RWPE2 (cell line): ENCODE results near the gene OARD1.

ENCODE experiments used
- ATAC-seq: fragments of 200-7000 bp; cut with Tn5 transposase; 3 replicates; pipeline ENCODE4 v1.9.1; 2021; ENCODE audit warnings: low read depth
- DNase-seq: peaks from one replicate; pipeline ENCODE4 v3.0.0-alpha.2; 2020; ENCODE audit warnings: low spot score
- H3K27ac ChIP-seq: fragments of 450-650 bp; 2 replicates; pipeline ENCODE4 v1.5.1; 2017; ENCODE audit warnings: mild to moderate bottlenecking; ENCODE audit not compliant: poor library complexity, severe bottlenecking
- H3K27me3 ChIP-seq: fragments of 250-450 bp; sonication (Bioruptor Pico); 2 replicates; pipeline ENCODE4 v1.5.1; 2021; ENCODE audit warnings: mild to moderate bottlenecking, moderate library complexity; ENCODE audit not compliant: insufficient read depth, poor library complexity, severe bottlenecking
- H3K36me3 ChIP-seq: fragments of 250-450 bp; sonication (Bioruptor Pico); 2 replicates; pipeline ENCODE4 v1.5.1; 2020; ENCODE audit warnings: low read depth, mild to moderate bottlenecking, moderate library complexity
- H3K4me1 ChIP-seq: fragments of 250-450 bp; sonication (Bioruptor Pico); 2 replicates; pipeline ENCODE4 v1.5.1; 2021; ENCODE audit warnings: mild to moderate bottlenecking, moderate library complexity; ENCODE audit not compliant: insufficient read depth, poor library complexity, severe bottlenecking
- H3K4me3 ChIP-seq: fragments of 250-450 bp; sonication (Bioruptor Pico); 2 replicates; pipeline ENCODE4 v1.5.1; 2021; ENCODE audit warnings: mild to moderate bottlenecking, moderate library complexity; ENCODE audit not compliant: severe bottlenecking
- H3K9me3 ChIP-seq: fragments of 250-450 bp; sonication (Bioruptor Pico); 2 replicates; pipeline ENCODE4 v1.5.1; 2021; ENCODE audit warnings: mild to moderate bottlenecking, moderate library complexity; ENCODE audit not compliant: severe bottlenecking
- TF ChIP-seq, protein P1 (sequence below): fragments of 450-650 bp; IDR thresholded peaks from one replicate; pipeline ENCODE4 v1.5.1; 2017; ENCODE audit warnings: mild to moderate bottlenecking, moderate library complexity; ENCODE audit not compliant: poor library complexity, severe bottlenecking

OARD1 gene

DNA sequence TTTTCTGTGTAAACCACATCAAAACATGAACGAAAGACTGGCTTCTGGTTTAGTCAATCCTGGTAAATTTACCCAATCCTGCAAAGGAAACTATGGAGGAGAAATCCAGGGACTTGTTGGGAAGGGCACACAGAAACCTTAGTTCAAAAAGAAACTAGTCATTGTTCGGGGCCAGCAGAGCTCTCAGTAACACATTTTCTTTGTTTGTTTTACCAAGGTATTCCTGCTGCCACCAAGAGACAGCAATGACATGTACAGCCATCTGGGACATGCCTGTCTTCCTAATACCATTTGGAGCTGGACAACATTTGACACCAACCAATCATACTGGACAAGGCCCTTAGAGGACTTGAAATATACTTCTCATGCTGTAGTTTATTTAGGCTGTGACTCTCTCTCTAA, 8.3 kb downstream of the OARD1 start:
- H3K36me3 ChIP-seq, result peaks cover 41% of the 10 kb centered on the region
- no peak for DNase-seq
- TF ChIP-seq, protein P1, sequence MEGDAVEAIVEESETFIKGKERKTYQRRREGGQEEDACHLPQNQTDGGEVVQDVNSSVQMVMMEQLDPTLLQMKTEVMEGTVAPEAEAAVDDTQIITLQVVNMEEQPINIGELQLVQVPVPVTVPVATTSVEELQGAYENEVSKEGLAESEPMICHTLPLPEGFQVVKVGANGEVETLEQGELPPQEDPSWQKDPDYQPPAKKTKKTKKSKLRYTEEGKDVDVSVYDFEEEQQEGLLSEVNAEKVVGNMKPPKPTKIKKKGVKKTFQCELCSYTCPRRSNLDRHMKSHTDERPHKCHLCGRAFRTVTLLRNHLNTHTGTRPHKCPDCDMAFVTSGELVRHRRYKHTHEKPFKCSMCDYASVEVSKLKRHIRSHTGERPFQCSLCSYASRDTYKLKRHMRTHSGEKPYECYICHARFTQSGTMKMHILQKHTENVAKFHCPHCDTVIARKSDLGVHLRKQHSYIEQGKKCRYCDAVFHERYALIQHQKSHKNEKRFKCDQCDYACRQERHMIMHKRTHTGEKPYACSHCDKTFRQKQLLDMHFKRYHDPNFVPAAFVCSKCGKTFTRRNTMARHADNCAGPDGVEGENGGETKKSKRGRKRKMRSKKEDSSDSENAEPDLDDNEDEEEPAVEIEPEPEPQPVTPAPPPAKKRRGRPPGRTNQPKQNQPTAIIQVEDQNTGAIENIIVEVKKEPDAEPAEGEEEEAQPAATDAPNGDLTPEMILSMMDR, result no peak
- no peak for ATAC-seq
- no peak overlapping the region for H3K4me3 ChIP-seq
- H3K9me3 ChIP-seq, result no peaks in the 10 kb centered on the region
- H3K27me3 ChIP-seq, result no peaks in the 10 kb centered on the region
- no peak overlapping the region for H3K27ac ChIP-seq
- H3K4me1 ChIP-seq, result no peaks in the 10 kb centered on the region

DNA sequence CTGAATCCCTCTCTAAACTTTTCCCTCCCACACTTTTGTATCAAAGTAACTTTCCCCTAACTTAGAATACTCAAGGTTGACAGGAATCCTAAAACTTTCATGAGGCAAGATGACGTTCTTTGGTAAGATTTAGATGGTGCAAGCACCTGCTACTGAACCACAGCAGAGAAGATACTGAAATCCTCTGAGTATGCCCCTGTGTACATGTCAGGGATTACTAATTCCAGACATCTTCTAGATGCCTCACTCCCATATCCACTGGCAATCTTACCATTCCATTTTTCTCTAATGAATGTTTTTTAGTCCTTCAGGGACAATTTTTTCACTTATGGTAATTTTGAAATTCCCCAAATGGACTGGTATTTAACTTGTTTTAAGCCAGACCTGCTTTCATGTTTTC, 10.1 kb downstream of the OARD1 start:
- Histone ChIP-seq H3K36me3 (peaks cover 32% of the 10 kb centered on the region), H3K9me3 (no peaks in the 10 kb centered on the region), H3K4me1 (no peaks in the 10 kb centered on the region), H3K27ac (no peak overlapping the region), H3K4me3 (no peak overlapping the region), H3K27me3 (no peaks in the 10 kb centered on the region)
- ATAC-seq (no peak), DNase-seq (no peak)
- TF ChIP-seq, protein P1, result no peak

DNA sequence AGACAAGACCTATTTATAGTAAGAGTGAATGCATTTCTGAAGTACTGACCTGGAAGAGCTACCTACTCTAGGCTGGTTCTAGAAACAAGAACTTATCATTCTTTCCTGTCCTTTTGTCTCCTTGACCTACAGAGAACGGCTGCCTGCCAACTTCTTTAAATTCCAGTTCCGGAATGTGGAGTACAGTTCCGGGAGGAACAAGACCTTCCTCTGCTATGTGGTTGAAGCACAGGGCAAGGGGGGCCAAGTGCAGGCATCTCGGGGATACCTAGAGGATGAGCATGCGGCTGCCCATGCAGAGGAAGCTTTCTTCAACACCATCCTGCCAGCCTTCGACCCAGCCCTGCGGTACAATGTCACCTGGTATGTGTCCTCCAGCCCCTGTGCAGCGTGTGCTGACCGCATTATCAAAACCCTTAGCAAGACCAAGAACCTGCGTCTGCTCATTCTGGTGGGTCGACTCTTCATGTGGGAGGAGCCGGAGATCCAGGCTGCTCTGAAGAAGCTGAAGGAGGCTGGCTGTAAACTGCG, 10.9 kb downstream of the OARD1 start:
- ATAC-seq (no peak), DNase-seq (no peak)

DNA sequence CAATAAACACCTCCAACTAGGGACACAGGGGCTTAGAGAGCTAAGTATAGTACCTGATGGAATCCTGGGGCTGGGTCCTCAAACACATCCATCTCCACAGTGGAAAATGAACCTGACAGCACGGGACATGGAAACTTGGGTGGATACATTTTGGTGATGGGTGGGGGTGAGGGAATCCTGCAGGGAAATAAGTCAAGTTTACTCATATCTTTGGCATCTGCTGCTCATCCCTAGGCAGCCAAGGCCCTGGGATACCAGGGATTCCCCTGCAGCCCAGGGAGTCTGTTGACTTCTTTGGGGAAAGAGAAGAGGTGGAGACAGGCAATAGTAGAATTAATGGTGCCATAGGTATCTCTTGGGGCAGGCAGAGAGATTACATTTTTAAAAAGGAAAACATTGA, 12.6 kb downstream of the OARD1 start:
- ATAC-seq (peak; percentile 65; the same call in 2 of the 3 replicates), DNase-seq (no peak)
- Histone ChIP-seq H3K36me3 (peaks cover 7% of the 10 kb centered on the region; the same call in 1 of the 2 replicates), H3K27me3 (no peaks in the 10 kb centered on the region), H3K9me3 (no peaks in the 10 kb centered on the region), H3K27ac (no peak overlapping the region), H3K4me3 (no peak overlapping the region), H3K4me1 (no peaks in the 10 kb centered on the region)
- TF ChIP-seq, protein P1, result no peak

More for the DNA sequence above, 10.9 kb downstream of the OARD1 start:
- TF ChIP-seq, protein P1, result no peak
- H3K9me3 ChIP-seq, result no peaks in the 10 kb centered on the region
- no peak overlapping the region for H3K4me3 ChIP-seq
- peaks cover 24% of the 10 kb centered on the region for H3K36me3 ChIP-seq
- no peaks in the 10 kb centered on the region for H3K27me3 ChIP-seq
- no peaks in the 10 kb centered on the region for H3K4me1 ChIP-seq
- H3K27ac ChIP-seq, result no peak overlapping the region

DNA sequence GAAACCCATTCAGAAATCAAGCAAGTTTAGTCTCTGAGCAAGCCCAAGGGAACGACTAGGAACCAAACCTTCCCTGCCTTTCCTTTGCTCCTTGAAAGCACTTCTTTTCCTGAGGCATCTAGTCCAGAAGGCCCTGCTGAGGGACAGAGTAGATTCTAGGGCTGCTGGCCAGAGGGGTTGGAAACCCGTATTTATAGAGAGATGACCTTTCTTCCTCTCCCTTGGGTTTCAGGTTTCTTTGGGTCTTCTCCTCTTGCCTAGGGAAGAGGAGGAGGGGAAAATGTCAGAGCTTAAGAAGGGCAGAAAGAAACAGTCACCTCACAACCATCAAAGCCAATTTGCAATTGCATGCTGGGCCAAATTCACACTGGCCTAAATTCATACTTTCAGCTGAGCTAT, 13.4 kb downstream of the OARD1 start:
- DNase-seq, result no peak
- Histone ChIP-seq H3K4me1 (no peaks in the 10 kb centered on the region), H3K27ac (no peak overlapping the region), H3K9me3 (no peaks in the 10 kb centered on the region), H3K36me3 (peaks cover under 1% of the 10 kb centered on the region; the same call in 1 of the 2 replicates), H3K27me3 (no peaks in the 10 kb centered on the region), H3K4me3 (no peak overlapping the region)
- ATAC-seq, result no peak
- TF ChIP-seq, protein P1, result no peak
